Measurements from ENCODE around the gene ISL2. TPM values are rescaled to one million over a fixed set of nuclear protein-coding genes. Genes with fewer than 3 reads are reported as not detected.

The ISL2 gene
- total and polyA plus RNA-seq, 2 of the 13 experiments (the other 11 are each of a cell fraction or from before 2014, with no cell fraction given): 4.3 to 5.1 TPM

DNA sequence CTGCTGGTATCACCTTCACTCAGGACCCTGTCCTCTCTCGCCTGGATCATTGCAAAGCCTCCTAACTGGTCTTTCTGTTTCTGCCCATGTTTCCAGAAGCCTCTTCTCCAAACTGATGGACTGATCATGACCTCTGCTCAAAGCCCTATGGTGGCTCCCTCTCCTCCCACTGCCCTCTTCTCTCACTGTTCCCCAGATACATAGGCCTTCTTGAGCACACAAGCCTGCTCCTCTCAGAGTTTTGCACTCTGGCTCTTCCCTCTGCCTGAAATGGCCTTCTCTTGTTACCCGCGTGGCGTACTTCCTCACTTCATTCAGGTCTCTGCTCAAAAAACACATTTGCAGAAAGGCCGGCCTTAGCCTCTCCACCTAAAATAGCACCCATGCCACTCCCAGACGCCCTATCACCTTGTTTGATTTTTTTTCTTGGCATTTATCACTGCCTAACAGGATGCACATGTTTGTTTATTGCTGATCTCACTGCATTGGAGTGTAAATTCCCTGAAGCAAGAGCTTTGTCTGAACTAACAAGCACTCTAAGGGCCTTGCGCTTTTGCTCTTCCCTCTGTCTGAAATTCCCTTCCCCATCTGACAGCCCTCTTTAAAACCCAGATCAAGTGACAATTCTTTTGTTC is 23.9 kb upstream of the ISL2 start (continued):
- TF ChIP-seq ZNF607 (CRISPR knock-in tag; IDR thresholded peaks at IDR 0.05; ENCODE audit: borderline replicate concordance) (no peak), JARID2 (CRISPR knock-in tag; IDR thresholded peaks at IDR 0.05; ENCODE audit: insufficient replicate concordance) (no peak), ZNF687 (CRISPR knock-in tag; IDR thresholded peaks at IDR 0.05) (no peak), ZMAT5 (CRISPR knock-in tag; IDR thresholded peaks at IDR 0.05; ENCODE audit: borderline replicate concordance, low read depth) (no peak), SOX13 (IDR thresholded peaks at IDR 0.05) (no peak), SOX13 (CRISPR knock-in tag; conservative IDR thresholded peaks at IDR 0.05 in 1 of 2, IDR thresholded peaks at IDR 0.05 in 1 of 2) (peak in 1 of 2 experiments; percentile 49; a peak in 1 of 4 replicates), FOXK1 (CRISPR knock-in tag; IDR thresholded peaks at IDR 0.05; ENCODE audit: borderline replicate concordance, low read depth) (no peak), DPF2 (CRISPR knock-in tag; IDR thresholded peaks at IDR 0.05; ENCODE audit: borderline replicate concordance, low read depth) (no peak), ZNF468 (CRISPR knock-in tag; IDR thresholded peaks at IDR 0.05) (no peak), PRPF4 (IDR thresholded peaks at IDR 0.05; ENCODE audit: low read depth, low read length, poor library complexity, severe bottlenecking) (no peak), ETS1 (CRISPR knock-in tag; IDR thresholded peaks at IDR 0.05) (no peak), BORCS8-MEF2B (CRISPR knock-in tag; IDR thresholded peaks at IDR 0.05) (no peak), ZNF552 (CRISPR knock-in tag; IDR thresholded peaks at IDR 0.05; ENCODE audit: borderline replicate concordance) (no peak), GATA4 (IDR thresholded peaks at IDR 0.05; ENCODE audit: borderline replicate concordance, low read depth) (no peak)
- TF ChIP-seq, protein P1, sequence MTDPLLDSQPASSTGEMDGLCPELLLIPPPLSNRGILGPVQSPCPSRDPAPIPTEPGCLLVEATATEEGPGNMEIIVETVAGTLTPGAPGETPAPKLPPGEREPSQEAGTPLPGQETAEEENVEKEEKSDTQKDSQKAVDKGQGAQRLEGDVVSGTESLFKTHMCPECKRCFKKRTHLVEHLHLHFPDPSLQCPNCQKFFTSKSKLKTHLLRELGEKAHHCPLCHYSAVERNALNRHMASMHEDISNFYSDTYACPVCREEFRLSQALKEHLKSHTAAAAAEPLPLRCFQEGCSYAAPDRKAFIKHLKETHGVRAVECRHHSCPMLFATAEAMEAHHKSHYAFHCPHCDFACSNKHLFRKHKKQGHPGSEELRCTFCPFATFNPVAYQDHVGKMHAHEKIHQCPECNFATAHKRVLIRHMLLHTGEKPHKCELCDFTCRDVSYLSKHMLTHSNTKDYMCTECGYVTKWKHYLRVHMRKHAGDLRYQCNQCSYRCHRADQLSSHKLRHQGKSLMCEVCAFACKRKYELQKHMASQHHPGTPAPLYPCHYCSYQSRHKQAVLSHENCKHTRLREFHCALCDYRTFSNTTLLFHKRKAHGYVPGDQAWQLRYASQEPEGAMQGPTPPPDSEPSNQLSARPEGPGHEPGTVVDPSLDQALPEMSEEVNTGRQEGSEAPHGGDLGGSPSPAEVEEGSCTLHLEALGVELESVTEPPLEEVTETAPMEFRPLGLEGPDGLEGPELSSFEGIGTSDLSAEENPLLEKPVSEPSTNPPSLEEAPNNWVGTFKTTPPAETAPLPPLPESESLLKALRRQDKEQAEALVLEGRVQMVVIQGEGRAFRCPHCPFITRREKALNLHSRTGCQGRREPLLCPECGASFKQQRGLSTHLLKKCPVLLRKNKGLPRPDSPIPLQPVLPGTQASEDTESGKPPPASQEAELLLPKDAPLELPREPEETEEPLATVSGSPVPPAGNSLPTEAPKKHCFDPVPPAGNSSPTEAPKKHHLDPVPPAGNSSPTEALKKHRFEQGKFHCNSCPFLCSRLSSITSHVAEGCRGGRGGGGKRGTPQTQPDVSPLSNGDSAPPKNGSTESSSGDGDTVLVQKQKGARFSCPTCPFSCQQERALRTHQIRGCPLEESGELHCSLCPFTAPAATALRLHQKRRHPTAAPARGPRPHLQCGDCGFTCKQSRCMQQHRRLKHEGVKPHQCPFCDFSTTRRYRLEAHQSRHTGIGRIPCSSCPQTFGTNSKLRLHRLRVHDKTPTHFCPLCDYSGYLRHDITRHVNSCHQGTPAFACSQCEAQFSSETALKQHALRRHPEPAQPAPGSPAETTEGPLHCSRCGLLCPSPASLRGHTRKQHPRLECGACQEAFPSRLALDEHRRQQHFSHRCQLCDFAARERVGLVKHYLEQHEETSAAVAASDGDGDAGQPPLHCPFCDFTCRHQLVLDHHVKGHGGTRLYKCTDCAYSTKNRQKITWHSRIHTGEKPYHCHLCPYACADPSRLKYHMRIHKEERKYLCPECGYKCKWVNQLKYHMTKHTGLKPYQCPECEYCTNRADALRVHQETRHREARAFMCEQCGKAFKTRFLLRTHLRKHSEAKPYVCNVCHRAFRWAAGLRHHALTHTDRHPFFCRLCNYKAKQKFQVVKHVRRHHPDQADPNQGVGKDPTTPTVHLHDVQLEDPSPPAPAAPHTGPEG (CRISPR knock-in tag; IDR thresholded peaks at IDR 0.05): no peak
